Measurements from ENCODE around the gene WWP2.
"Not testable (repeated sequence)": the region's sequence is repeated elsewhere in the genome, so short reads cannot be mapped to it uniquely, and the experiment has no call there.

Gene WWP2

DNA sequence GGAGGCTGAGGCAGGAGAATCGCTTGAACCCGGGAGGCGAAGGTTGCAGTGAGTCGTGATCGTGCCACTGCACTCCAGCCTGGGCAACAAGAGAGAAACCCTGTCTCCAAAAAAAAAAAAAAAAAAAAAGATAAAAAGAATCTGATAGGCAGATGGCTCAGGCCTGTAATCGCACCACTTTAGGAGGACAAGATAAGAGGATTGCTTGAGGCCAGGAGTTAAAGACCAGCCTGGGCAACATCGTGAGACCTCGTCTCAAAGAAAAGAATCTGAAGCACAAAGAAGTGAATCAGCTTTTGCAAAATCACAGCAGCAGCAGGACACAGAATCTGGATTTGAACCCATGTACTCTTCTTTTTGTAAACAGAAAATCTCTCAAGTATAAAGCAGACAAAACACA, 15.0 kb upstream of the WWP2 start:
- no peak for DNase-seq

DNA sequence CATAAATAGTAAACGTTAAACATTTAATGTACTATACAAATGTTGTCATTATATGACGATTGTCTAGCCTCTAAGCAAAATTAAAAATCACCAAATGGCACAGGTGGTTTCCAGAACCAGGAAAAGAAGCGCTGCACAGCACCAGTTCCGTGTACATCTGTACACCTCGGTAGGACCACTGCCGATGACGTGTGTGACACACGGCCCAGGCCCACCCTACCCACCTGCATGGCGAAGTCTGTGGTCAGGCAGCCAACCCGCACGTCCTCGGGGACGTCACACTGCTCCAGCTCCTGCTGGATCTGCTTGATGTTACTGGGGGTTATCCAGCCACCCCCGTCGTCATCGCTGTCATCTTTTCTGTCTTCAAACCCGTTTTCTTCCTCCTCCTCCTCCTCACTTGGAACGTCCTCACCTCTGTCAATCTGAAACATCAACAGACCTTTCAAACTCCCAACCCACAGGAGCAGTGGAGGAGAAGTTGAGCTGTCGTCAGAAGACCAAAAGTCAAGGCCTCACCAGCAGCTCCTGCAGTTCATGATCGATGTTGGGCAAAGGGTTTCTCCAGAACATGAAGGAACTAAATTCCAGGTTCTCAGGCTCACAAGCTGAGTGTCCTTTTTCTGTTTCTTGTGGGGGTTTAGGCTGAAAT, 13.3 kb upstream of the WWP2 start:
- DNase-seq, result no peak

DNA sequence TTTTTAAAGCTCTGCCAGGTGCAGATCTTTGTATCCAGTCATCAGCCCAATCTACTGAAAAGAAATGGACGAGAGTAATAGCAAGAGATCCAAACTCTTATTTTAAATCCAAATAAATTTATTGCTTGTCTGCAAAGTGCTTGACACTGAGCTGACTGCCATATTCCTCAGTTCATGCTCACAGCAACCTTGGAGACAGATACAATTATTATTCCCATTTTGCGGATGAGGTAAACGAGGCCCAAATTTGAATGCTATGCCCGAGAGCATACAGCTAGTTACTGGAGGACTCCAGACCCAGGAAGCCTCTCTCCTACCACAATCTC, 8.0 kb upstream of the WWP2 start:
- no peak for DNase-seq

DNA sequence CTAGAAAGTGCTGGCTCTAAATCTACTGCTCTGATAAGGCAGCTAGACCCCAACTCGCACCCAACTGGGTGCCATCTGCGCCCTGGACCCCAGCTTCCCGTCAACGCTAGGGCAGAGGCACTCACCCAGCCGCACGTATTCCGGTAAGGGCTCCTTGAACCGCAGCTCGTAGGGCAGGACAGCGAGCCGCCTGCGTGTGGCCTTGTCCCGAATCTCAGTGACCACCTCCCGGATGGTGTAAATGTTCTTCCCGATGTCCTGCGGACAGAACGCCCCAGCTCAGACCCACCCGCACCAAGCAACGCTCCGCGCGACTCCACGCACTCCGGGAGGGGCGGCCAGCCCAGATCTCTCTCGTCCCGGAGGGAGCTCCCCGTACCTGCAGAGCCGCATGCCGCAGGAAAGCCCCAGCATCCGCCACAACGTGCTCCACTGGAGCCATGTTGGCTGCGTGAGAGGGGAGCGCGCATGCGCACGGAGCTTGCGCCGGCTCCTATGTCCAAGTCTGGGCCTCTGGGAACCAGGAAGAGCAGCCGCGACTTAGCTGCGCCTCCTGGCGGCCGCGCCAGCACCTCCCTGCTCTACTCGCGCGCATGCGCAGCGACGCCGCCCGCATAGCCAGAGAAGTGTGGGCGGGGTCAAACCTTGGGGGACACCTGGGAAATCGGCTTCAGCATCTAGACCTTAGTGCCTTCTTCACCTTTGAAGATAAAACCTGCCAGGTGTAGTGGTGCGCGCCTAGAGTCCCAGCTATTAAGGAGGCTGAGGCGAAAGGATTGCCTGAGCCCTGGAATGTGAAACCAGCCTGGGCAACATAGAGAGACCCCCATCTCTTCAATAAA, 7.4 kb upstream of the WWP2 start, which contains the start of gene NOB1:
Gene NOB1, minus strand, starts transcription at position 458 of the 842 bp plus-strand sequence. Its CDS starts 16 bp downstream, at position 442.
- DNase-seq, result peak; percentile 81

DNA sequence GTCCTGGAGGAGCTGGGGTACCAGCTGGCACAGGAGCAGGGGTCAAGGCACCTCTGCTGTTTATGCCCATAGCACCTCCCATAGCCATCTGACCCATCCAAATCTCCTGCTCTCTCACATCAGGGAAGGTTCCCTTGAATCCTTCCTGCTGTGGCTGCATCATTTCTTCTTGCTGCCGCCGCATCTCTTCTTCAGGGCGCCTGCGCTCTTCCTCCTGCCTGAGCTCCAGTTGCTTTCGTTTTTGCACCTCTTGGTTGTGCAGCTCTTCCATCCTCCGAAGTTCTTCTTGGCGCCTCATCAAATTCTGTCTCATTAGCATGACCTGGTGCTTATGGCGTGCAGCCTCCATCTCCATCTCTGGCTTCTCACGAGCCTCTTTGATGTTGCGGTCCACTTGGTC, 5.4 kb upstream of the WWP2 start:
- no peak for DNase-seq

DNA sequence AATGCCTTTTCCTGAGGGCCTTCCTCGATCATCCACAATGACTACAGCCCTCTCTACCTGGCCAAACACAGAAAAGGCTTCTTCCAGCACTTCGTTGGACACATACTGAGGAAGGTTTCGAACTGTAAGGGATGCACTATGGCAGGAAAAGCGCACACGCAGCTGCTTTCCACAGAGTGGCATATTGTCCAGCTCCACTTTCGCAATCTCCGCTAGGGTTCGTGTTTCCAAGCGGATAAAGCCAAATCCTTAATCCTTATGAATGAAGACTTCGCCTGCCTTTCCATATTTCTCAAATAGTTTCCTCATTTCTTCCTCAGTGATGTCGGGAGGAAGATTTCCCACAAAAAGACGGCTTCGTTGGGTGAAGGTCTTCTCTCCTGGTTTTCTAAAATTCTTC, 4.8 kb upstream of the WWP2 start:
- not testable (repeated sequence) for DNase-seq

DNA sequence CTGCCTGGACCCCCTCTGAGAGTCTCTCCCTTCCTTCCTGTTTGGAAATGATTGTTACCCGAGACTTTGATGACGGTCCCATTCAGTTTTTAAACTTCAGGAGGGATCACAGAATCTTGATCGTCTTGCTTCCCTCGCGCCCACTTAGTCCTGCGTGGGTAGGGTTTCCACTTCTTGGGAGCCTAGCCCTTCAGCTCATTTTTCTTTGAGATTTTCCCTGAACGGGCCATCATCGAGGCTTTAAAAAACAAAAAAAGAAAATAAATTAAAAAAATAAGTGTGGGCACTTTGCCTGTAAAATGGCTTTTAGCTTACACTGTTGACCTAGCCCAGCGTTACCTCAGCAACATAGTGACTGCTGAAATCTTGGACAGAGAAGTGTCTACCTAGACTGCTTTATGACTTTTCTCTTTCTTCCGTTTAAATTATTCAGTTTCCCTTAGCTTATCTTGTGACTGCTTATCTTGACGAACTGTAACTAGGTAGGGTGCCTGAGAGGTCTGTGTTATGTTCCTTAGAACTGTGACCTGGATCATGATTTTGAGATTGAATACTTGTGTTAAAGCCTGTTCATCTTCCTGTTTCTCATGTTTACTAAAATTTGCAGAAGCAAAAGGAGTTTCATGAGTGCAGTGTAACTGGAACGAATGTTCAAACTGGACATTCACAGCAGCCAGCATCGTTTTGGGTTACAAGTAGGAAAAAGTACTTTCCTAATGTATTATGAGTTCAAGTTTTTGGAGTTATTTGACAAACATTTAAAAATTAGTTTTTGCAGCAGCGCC, 874 bp downstream of the WWP2 start:
- DNase-seq, result no peak

DNA sequence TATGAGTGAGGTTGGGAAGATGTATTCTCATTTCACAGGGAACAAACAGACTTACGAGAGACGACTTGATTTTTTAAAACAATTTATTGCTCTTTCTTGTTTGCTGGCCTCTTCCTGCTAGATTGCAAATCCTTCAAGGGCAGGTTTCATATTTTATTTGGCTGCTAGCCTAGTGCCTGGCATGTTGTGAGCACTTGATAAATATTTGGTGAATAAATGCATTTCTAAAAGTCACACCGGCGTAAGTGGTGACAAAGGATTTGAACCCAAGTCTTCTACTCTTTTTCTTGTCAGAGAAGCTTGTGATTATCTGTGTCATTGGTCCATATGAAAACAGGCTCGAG, 1.4 kb downstream of the WWP2 start:
- DNase-seq, result no peak

DNA sequence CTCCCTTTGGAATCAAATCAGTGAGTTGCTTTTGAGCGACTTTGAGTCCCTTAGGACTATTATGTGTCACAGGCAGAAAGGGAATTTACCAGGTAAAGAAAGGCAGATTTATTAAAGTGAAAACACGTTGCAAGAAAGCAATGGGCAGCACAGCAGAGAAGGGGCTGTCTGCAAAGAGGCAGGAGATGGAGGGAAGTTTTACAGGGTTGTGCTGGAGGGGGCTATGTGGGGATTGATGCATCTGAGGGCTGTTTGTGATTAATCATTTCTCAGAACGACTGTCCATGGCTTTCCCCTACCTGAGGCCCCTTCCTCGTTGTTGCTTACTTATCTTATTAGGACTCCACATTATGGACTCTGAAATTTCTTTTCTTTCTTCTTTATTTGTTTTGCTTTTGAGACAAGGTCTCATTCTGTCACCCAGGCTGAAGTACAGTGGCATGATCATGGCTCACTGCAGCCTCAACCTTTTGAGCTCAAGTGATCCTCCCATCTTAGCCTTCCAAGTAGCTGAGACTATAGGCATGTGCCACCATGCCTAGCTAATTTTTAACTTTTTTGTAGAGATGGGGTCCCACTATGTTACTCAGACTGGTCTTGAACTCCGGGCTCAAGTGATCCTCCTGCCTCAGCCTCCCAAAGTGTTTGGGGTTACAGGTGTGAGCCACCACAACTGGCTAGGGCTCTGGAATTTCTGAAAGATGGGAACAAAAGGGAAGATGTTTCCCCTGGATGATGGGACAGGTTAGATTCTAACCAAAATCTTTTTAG, 5.5 kb downstream of the WWP2 start:
- no peak for DNase-seq

DNA sequence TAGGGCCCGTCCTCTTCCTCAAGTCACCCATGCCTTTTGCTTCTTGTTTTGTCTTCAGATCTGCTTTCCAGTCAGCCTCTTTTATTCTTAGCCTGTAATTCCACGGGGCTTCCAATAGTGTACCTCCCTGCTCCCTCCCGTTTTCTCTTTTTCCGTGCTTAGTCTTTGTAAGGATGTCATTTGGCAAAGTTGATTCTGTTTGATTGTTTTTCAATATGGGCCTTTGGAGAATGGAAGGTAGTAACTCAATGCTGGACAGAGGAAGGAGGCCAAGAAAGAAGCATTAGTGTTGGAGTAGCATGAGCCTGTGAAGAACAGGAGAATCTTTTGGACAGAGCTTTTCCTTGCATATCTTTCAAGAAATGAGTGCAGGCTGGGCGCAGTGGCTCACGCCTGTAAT, 6.5 kb downstream of the WWP2 start:
- DNase-seq, result no peak

DNA sequence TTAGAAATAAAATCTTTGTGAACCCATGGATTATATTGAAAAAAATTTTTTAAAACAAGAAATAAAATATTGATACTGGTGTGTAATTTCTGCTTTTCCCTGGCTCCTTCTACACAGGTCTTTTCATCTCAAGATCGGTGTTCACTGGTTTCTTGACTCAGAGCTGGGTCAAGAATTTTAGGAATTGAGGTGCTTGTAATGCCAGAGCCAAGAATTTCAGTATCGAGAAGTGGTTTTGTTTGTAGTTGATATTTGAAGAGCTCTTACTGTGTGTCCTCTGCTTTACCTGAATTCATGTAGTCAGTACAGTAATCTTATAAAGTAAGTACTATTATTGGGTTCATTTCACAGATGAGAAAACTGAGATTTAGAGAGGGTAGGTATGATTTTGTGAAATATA, 7.3 kb downstream of the WWP2 start:
- DNase-seq, result no peak

DNA sequence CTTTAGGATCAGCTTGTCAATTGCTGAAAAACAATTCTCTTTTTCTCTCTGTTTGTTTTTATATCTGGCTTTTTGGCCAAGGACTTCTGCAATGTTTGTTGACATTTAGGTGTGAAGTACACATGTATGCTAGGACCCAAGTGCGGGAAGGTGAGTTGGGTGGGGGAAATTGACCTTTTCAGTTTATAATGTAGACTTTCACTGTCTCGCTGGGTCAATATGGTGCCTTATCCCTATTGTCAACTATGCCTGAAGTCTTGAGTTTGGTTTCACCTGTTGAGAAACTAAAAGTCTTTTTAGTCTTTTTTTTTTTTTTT, 9.5 kb downstream of the WWP2 start:
- no peak for DNase-seq

DNA sequence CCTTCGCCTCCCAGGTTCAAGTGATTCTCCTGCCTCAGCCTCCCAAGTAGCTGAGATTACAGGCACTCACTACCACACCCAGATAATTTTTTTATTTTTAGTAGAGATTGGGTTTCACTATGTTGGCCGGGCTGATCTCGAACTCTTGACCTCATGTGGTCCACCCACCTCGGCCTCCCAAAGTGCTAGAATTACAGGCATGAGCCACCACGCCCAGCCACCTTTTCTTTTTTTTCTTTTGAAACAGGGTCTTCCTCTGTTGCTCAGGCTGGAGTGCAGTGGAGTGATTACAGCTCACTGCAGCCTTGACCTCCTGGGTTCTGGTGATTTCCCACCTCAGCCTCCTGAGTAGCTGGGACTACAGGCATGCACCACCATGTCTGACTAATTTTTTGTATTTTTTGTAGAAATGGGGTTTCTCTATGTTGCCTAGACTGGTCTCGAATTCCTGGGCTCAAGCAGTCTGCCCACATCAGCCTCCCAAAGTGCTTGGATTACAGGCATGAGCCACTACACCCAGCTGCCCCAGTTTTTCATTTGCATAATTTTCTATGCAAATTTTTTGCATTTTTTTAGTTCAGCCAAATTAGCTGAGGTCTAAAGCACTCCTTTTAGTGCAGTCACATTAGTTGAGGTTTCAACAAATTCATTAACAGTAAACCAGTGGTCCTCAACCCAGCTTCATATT, 11.3 kb downstream of the WWP2 start:
- no peak for DNase-seq

DNA sequence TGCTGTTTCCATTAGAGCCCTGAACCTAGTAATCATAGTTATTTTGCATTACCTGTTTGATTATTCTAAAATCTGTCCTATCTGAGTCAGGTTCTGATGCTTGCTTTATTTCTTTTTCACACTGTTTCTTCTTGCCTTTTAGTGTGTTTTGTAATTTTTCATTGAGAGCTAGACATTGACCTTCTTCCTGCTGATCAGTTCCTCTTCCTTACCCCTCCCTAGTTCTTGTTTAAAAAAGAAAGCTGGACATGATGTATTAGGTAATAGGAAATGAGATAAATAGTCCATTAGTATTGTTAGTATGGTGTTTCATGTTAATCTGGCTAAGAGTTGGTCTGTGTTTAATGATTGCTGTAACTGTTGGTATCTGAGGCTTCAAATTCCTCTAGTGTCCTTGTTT, 13.4 kb downstream of the WWP2 start:
- DNase-seq, result no peak

DNA sequence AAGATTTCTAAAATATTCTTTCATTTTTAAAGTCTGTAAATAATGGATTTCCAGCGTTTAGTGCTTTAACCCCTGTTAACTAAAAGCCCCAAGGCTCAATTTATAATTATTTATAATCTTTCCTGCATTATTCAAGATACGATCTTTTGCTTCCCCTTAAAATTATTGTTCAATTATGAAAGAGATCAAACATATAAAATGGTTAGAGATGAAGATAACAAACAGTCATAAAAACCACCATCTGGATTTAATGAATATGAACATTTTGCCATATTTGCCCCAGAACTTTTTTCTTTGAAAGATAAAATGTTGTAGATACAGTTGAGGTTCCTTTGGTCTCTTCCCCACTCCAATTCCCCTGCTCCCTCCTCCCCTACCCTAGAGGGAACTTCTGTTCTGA, 17.6 kb downstream of the WWP2 start:
- DNase-seq, result no peak

DNA sequence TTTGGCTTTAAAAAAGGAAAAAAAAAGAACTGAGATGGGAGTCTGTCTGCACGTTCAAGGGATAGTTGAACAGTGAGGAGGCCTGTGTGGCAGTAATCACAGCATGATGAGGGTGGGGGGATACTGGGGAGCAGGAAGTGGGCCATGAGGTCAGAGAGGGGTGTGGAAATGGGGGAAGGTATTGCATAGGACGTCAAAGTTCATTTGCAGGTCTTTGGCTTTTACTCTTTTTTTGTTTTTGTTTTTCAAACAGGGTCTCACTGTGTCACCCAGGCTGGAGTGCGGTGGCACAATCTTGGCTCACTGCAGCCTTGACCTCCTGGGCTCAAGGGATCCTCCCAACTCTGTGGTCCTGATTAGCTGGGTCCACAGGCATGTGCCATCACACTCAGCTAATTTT, 19.0 kb downstream of the WWP2 start:
- DNase-seq, result no peak

DNA sequence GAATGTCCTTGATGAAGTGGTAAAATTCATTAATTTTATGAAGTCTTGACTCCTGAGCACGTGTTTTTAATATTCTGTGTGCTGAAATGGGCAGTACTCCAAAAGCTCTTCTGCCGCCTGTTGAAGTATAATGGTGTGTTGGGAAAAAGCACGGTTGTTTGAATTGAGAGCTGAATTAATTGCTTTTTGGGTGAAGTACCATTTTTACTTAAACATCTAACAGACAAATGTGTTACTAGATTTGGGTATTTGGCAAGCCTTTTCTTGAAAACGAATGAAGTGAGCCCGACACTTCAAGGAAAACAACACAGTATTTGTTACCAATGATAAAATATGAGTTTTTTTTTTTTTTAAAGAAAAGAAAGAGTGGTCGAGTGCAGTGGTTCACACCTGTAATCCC, 22.5 kb downstream of the WWP2 start:
- DNase-seq, result no peak

DNA sequence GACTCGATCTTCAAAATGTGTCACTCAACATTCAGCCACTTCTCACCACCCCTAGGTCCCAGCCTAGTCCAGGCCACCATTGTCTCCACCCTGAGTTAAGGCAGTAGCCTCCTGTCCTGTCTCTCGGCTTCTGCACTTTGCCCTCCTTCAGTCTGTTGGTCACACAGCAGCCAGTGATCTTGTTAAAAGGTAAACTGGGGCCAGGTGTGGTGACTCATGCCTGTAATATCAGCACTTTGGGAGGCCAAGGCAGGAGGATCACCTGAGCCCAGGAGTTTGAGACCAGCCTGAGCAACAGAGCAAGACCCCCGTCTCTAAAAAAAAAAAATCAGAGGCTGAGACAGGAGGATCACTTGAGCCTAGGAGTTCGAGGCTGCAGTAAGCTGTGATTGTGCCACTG, 25.8 kb downstream of the WWP2 start:
- no peak for DNase-seq

DNA sequence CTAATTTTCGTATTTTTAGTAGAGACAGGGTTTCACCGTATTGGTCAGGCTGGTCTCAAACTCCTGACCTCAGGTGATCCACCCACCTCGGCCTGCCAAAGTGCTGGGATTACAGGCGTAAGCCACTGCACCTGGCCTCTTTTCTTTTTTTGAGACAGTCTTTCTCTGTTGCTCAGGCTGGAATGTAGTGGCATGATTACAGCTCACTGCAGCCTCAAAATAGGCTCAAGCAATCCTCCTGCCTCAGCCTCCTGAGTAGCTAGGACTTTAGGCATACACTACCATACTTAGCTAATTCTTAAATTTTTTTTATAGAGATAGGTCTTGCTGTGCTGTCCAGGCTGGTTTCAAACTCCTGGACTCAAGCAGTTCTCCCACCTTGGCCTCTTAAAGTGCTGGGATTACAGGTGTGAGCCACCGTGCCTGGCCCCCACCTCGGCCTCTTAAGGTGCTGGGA, 29.3 kb downstream of the WWP2 start:
- DNase-seq, result not testable (repeated sequence)

DNA sequence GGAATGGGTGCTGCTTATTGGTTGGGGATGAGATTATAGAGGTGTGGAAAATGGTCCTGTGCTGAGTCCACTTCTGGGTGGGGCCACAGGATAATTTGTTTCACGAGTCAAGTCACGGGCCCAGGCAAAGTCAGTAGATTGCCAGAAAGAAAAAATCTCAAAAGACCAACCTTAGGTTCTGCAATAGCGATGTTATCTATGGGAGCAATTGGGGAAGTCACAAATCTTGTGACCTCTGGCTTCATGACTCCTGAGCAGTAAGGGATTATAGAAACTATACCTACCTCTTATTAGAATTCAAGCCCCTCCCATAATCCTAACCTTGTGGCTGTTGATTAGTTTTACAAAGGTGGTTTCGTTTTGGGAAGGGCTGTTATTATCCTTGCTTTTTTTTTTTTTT, 31.4 kb downstream of the WWP2 start:
- no peak for DNase-seq

DNA sequence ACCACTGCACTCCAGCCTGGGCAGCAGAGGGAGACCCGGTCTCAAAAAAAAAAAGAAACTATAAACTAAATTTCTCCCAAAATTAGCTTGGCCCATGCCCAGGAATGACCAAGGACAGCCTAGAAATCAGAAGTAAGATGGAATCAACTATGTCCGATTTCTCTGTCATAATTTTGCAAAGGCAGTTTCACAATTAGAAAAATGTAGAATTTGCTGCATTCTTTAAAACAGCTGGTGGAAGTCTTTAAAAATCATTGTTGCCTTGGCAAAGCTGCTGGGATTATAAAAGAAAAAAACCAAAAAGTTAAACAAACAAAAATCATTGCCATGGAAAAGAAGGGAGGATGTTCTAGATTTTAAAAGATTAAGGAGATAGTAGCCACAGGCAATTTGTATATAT, 32.4 kb downstream of the WWP2 start:
- no peak for DNase-seq

DNA sequence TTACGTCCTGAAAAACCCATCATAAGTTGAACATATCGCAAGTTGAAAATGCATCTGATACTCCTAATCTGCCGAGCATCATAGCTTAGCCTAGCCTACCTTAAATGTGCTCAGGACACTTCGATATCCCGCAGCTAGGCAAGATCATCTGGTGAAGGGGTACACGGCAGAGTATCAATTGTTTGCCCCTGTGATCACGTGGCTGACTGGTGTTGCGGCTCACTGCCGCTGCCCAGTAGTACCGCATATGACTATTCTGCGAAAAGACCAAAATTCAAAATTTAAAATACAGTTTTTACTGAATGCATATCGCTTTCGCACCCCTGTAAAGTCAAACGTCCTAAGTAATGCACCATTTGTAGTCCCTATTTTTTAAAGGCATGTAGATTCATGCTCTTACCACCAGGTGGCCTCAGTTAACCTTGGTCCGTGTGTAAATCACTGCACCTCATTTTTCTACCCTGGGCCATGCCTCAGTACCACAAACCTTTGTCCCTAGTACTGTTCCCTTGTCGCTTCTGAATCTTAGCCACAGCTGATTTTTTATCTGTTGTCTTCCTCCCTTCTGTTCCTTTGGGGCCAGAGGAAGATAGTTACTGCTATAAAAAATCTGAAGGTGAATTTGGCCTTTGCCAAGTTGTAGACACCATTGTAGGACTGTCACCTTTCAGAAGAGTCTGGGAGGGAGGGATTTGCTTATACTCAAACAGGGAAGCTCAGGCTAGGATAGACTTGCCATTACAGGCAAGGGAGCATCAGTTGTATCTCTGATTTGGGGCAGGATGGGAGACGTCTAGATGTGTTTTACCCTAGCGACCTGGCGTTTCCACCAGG, 34.4 kb downstream of the WWP2 start:
- no peak for DNase-seq
